Measurements from ENCODE around the gene PPP1R9A.

DNA sequence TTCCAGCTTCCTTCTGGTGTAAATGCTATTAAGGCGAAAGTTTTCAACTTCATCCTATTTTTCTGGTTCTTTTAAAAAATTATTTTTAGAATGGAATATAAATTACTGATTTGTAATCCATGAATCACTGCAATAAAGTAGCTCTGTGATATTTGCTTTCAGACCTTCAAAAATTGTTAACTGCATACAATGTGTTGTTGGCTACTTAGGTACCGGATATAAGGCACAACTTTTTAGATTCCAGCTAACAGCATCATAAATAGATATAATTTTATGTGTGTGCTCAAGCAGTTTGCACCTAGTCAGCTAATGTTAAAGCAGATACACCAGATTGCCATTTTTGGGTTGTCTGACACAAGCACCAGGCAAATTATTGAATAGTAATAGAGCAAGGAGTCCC lies 358.2 kb downstream of the PPP1R9A start:
- TF ChIP-seq POLR2A (IDR thresholded peaks at IDR 0.05; ENCODE audit: low read length) (no peak), GATA1 (IDR thresholded peaks at IDR 0.05; ENCODE audit: low read depth, low read length) (no peak)

Data from erythroblast (primary cell).